CD1c-positive myeloid dendritic cell (primary cell): ENCODE measurements around the gene RNF7.
A peak's percentile ranks its signal among the peaks of the same experiment; 100 is the strongest.
"Not testable (repeated sequence)": the region's sequence is repeated elsewhere in the genome, so short reads cannot be mapped to it uniquely, and the experiment has no call there.

Experiments used
- DNase-seq: peaks from one replicate; pipeline ENCODE4 v3.0.0-alpha.2; 2016; ENCODE audit errors: extremely low spot score

The RNF7 gene

DNA sequence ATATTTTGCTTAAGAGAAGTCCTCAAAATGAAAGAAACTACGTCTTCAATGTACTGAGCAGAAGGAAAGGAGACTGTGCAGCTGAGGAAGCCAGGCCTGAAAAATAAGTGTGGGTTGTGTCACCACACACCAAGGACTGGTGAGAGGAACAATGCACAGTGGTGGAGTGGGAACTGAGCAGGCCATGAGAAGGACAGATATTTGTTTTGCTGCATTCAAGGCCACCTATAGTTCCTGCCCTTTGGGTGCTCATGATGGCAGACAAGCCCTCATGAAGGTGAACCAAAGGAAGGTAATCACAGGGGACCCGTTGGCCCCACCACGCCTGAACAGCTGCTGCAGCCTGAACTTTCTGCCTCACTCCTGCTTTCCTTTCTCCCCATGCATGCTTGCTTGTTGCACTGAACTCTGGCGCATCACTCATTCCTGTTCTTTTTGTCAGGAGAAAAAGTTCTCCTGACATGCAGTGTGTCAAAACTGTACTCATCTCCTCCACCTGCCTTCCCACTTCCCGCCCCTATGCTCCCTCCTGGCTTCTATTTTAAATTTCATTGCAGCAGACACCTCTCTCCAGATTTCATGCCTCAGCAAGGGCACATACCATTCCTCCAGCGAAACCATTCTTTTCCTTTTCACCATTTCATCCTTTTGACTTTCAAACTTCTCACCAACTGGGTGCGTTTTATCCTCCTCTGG lies 2.2 kb upstream of the RNF7 start:
- DNase-seq: peak; percentile 5

DNA sequence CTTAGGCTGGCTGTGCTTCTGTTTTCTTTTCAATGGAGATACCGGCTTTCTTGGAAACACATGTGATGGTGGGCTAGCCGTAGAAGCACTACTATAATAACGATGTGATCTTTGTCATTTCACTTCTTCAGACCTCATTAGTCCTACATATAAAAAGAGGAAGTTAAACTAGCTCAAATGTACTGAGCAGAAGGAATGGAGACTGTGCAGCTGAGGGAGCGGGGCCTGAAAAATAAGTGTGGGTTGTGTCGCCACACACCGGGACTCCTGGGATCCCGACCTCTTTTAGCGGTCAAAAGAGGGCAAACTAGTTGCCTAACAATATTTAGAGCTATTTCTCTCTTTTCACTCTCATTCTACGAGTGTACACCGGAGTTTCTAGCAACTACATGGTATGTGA lies 1.0 kb upstream of the RNF7 start:
- peak; percentile 58 for DNase-seq

GRCh38 chr3:141737678-141738021 lies 448 bp upstream of the RNF7 start:
- DNase-seq: no peak

DNA sequence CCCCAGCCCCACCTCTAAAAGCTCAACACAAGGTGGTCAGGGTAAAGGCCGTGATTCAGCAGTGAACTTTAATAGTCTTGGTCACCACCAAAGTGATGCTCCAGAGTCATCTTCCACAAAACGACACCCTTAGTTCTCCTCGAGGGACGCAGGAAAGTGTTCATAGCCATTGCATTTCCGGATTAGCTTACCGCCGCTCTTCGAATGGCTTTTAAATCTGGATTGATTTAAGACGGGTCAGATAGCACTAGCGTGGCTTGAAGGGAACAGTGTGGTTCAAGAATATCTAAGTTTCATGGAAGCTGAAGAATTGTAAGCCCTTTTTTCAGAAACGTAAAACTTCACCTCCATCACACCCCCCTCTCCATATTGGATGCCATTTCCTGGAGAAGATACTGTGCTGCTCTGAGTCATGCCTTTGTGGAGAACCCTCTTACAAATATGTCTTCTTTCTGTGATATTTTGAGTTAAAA lies 829 bp downstream of the RNF7 start:
- DNase-seq: peak; percentile 67

GRCh38 chr3:141739731-141740130 lies 1.6 kb downstream of the RNF7 start:
- DNase-seq: no peak

DNA sequence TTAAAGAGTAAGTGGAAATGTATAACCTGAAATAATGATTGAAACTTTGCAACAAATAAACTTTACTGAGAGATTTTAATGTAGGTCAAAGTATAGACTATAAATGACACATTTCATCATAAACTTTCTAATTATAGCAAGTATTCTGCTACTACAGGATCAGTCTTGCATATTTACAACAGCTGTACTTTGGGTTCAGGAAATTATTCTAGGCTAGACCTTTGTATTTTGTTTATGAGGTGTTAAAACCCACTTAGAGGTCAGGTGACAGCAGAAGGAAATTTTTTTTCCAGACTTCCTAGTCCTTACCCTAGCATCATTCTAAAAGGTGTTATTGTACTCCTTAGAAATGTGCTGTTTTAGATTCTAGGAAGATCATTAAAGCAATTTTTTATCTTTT lies 2.3 kb downstream of the RNF7 start:
- no peak for DNase-seq

GRCh38 chr3:141743305-141743704 lies 5.2 kb downstream of the RNF7 start:
- no peak for DNase-seq

GRCh38 chr3:141746962-141747361 lies 8.9 kb downstream of the RNF7 start:
- no peak for DNase-seq

- no peak for DNase-seq
Observed at GRCh38 chr3:141753399-141753798, 15.3 kb downstream of the RNF7 start.

DNA sequence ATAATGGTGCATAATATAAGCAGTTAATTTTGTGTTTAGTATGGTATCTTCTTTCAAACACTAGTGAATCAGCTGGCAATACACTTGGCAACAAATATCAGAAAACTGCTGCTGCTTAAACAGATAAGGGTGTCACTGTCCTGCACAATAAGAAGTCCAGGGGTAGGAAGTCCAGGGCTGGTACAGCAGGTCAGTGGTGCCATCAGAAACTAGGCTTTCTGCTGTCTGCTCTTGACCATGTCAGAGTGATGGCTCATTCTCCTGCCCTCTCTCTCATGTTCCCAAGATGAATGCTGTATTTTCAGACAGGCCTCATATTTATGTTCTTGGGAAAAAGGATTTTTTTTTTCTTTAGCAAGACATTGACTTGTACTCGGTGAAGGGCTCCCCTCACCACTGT lies 15.9 kb downstream of the RNF7 start:
- DNase-seq: no peak

- not testable (repeated sequence) for DNase-seq
Observed at GRCh38 chr3:141762552-141762951, 24.5 kb downstream of the RNF7 start.

GRCh38 chr3:141763088-141763750 lies 25.1 kb downstream of the RNF7 start, which contains the start of gene GRK7:
Gene GRK7 (plus strand): TSS chr3:141763408. CDS start chr3:141778285, 14,877 bp downstream.
- DNase-seq: no peak

- no peak for DNase-seq
Observed at GRCh38 chr3:141764045-141764444, 25.9 kb downstream of the RNF7 start.

DNA sequence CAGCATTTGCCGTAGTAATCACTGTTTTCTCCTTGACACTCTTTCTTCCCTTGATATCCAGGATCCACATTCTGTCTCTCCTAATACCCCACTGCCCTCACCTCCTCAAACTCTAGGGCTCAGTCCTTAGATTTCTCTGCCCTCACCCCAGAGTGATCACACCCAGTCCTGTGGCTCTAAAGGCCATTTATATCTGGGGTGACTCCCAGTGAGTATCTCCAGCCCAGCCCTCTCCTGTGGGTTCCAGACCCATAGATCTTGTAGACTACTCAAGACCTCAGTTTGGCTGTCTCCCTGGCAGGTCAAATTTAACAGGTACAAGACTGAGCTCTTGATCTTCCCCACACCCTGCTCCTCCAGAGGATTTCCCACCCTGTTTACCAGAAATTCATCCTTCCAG lies 26.4 kb downstream of the RNF7 start:
- no peak for DNase-seq

GRCh38 chr3:141764986-141765385 lies 26.9 kb downstream of the RNF7 start:
- DNase-seq: no peak

GRCh38 chr3:141767066-141767465 lies 29.0 kb downstream of the RNF7 start:
- no peak for DNase-seq

- DNase-seq: no peak
Observed at GRCh38 chr3:141769221-141769894, 31.3 kb downstream of the RNF7 start.

DNA sequence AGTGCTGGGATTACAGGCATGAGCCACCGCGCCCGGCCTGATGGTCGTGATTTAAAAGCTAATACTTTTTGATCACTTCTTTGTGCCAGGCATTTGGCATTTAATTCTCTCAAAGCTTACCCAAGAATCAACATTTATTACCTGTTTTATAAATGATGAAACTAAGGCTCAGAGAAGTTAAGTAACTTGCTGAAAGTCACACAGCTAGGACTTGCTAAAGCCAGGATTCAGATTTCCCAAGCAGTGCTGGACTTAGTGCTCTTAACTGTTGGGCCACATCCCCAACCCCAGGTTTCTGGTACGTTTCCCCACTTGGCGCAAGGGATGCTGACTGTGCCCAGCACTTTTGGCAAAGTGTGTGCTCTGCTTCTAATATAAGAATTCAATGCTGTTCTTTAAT lies 35.6 kb downstream of the RNF7 start:
- no peak for DNase-seq

DNA sequence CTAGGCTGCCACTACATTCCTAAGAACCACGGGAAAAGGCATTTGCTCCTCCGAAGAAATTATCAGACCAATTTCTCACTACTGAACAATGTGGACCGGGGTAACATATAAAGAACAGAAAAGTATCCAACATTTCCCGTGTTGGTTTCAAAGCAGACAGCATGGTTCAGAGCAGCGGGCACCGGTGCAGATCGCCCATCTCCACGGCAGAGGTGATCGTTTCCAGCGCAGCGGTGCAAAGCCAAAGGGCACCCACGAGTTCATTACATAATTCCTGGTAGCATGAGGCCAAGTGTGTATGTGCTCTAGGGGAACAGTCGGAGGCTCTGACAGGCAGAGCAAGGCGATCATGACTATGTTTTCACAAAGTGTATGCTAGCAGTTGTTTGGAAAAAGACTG lies 38.3 kb downstream of the RNF7 start:
- DNase-seq: no peak

GRCh38 chr3:141776885-141777284 lies 38.8 kb downstream of the RNF7 start:
- DNase-seq: no peak

DNA sequence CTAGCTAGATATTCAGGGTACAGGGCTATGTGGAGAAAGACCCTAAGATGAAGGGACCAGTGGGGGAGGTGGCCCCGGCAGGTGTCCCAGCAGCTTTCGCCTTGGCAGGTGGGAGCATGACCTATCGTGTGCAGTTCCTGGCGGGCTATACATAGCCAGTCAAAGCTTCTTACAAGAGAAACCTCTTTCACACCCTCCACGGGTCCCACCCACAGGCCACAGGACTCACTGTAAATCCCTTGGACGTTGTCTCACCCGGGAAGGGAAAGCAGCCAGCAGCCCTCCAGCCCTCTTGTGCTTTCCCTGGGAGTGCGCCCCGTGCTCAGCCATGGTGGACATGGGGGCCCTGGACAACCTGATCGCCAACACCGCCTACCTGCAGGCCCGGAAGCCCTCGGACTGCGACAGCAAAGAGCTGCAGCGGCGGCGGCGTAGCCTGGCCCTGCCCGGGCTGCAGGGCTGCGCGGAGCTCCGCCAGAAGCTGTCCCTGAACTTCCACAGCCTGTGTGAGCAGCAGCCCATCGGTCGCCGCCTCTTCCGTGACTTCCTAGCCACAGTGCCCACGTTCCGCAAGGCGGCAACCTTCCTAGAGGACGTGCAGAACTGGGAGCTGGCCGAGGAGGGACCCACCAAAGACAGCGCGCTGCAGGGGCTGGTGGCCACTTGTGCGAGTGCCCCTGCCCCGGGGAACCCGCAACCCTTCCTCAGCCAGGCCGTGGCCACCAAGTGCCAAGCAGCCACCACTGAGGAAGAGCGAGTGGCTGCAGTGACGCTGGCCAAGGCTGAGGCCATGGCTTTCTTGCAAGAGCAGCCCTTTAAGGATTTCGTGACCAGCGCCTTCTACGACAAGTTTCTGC lies 40.1 kb downstream of the RNF7 start:
- DNase-seq: no peak

GRCh38 chr3:141779667-141780066 lies 41.6 kb downstream of the RNF7 start:
- no peak for DNase-seq
